Liver (tissue), 9 donors: ENCODE data around the gene CFP. TPM values are rescaled to one million over a fixed set of nuclear protein-coding genes. Genes with fewer than 3 reads are reported as not detected.

Experiments
- DNase-seq: peaks from one replicate; pipeline ENCODE4 v3.0.0-alpha.2; 2017; ENCODE audit warnings: low spot score
- H3K27ac ChIP-seq, 2 donors: one replicate each; pipeline ENCODE4 v1.7.0; 2013; ENCODE audit warnings: inconsistent platforms in 2 of 2, low read length in 2 of 2, control low read depth in 1 of 2, low read depth in 1 of 2, mild to moderate bottlenecking in 1 of 2
- H3K27me3 ChIP-seq, 4 donors: one replicate each; pipeline versions ENCODE4 v1.6.1 to v1.7.0; 2013; ENCODE audit warnings: low read length in 3 of 4, inconsistent platforms in 1 of 4, mild to moderate bottlenecking in 1 of 4, moderate library complexity in 1 of 4; ENCODE audit not compliant: control insufficient read depth in 4 of 4, insufficient read depth in 4 of 4
- H3K36me3 ChIP-seq, 4 donors: one replicate each; pipeline versions ENCODE4 v1.6.1 to v1.7.0; 2013; ENCODE audit warnings: low read length in 3 of 4, mild to moderate bottlenecking in 3 of 4, low read depth in 1 of 4, moderate library complexity in 1 of 4; ENCODE audit not compliant: control insufficient read depth in 4 of 4, insufficient read depth in 3 of 4
- H3K4me1 ChIP-seq, 4 donors: one replicate each; pipeline versions ENCODE4 v1.6.1 to v1.7.0; 2013; ENCODE audit warnings: low read length in 3 of 4, mild to moderate bottlenecking in 3 of 4, moderate library complexity in 1 of 4; ENCODE audit not compliant: control insufficient read depth in 4 of 4, insufficient read depth in 4 of 4
- H3K4me3 ChIP-seq, 3 donors: one replicate each; pipeline versions ENCODE4 v1.6.1 to v1.7.0; 2013; ENCODE audit warnings: low read length in 3 of 3, control low read depth in 1 of 3, low read depth in 1 of 3, mild to moderate bottlenecking in 1 of 3
- H3K9ac ChIP-seq, 2 donors: one replicate each; pipeline ENCODE4 v1.7.0; 2013; ENCODE audit warnings: low read length in 2 of 2, mild to moderate bottlenecking in 2 of 2, moderate library complexity in 2 of 2, control low read depth in 1 of 2, low read depth in 1 of 2
- H3K9me3 ChIP-seq, 4 donors: one replicate each; pipeline versions ENCODE4 v1.6.1 to v1.7.0; 2013; ENCODE audit warnings: low read length in 3 of 4; ENCODE audit not compliant: control insufficient read depth in 4 of 4
- EGR1 ChIP-seq, 2 donors: IDR thresholded peaks; 2 replicates each; pipeline ENCODE4 v1.6.1; 2016 to 2018; ENCODE audit warnings: antibody characterized with exemption in 2 of 2, low read depth in 2 of 2
- FOXA1 ChIP-seq: IDR thresholded peaks from 2 replicates; pipeline ENCODE4 v1.6.1; 2016; ENCODE audit warnings: antibody characterized with exemption
- FOXA2 ChIP-seq: IDR thresholded peaks from 2 replicates; pipeline ENCODE4 v1.6.1; 2016; ENCODE audit warnings: antibody characterized with exemption
- GABPA ChIP-seq, 2 donors: IDR thresholded peaks in 1 of 2; conservative IDR thresholded peaks in 1 of 2; 2 replicates each; pipeline ENCODE4 v1.6.1; 2016; ENCODE audit warnings: antibody characterized with exemption in 2 of 2, mild to moderate bottlenecking in 1 of 2, moderate library complexity in 1 of 2
- HNF4A ChIP-seq, 2 donors: conservative IDR thresholded peaks; 2 replicates each; pipeline ENCODE4 v1.6.1; 2016; ENCODE audit warnings: antibody characterized with exemption in 2 of 2, mild to moderate bottlenecking in 2 of 2
- HNF4G ChIP-seq: IDR thresholded peaks from 2 replicates; pipeline ENCODE4 v1.6.1; 2016; ENCODE audit warnings: antibody characterized with exemption
- JUND ChIP-seq, 2 donors: IDR thresholded peaks; 2 replicates each; pipeline ENCODE4 v1.6.1; 2016; ENCODE audit warnings: antibody characterized with exemption in 2 of 2
- MAX ChIP-seq: IDR thresholded peaks from 2 replicates; pipeline ENCODE4 v1.6.1; 2016; ENCODE audit warnings: antibody characterized with exemption
- NR2F2 ChIP-seq: IDR thresholded peaks from 2 replicates; pipeline ENCODE4 v1.6.1; 2016; ENCODE audit warnings: antibody characterized with exemption
- RAD21 ChIP-seq, 2 donors: IDR thresholded peaks; 2 replicates each; pipeline ENCODE4 v1.6.1; 2016; ENCODE audit warnings: antibody characterized with exemption in 2 of 2, mild to moderate bottlenecking in 2 of 2
- REST ChIP-seq: IDR thresholded peaks from 2 replicates; pipeline ENCODE4 v1.6.1; 2016; ENCODE audit warnings: antibody characterized with exemption, mild to moderate bottlenecking
- RXRA ChIP-seq, 2 donors: IDR thresholded peaks; 2 replicates each; pipeline ENCODE4 v1.6.1; 2017 to 2018; ENCODE audit warnings: antibody characterized with exemption in 2 of 2, mild to moderate bottlenecking in 1 of 2
- SP1 ChIP-seq: IDR thresholded peaks from 2 replicates; pipeline ENCODE4 v1.6.1; 2018; ENCODE audit warnings: antibody characterized with exemption, mild to moderate bottlenecking
- TAF1 ChIP-seq: conservative IDR thresholded peaks from 2 replicates; pipeline ENCODE4 v1.6.1; 2016; ENCODE audit warnings: antibody characterized with exemption, mild to moderate bottlenecking
- YY1 ChIP-seq: IDR thresholded peaks from 2 replicates; pipeline ENCODE4 v1.6.1; 2016; ENCODE audit warnings: antibody characterized with exemption, mild to moderate bottlenecking
- WGBS: extraction: QIAGEN DNeasy Blood & Tissue Kit; methylation state at CpG from one replicate; pipeline ENCODE4 v1.1.7; 2013; 5-methylcytosine and 5-hydroxymethylcytosine counted together
- polyA plus RNA-seq, 2 donors: library from polyadenylated mRNA; stranded (reverse) in 1 of 2; unstranded in 1 of 2; fragments of 200-250 nt in 1 of 2; fragments of >200 nt in 1 of 2; fragmentation: Nextera tagmentation in 1 of 2; extraction: Ambion mirVana in 1 of 2; gene quantifications; one replicate each; pipeline versions ENCODE4 v1.2.1 to v1.2.3, GENCODE V29; 2013 to 2015
- total RNA-seq, 2 donors: library from RNA; depleted of rRNA; stranded (reverse); fragments of >200 nt; gene quantifications; one replicate each; pipeline ENCODE4 v1.2.3, GENCODE V29; 2014
- TF ChIP-seq, protein P1 (sequence below): IDR thresholded peaks from 2 replicates; pipeline ENCODE4 v1.6.1; 2016; ENCODE audit warnings: antibody characterized with exemption
- TF ChIP-seq, protein P2 (sequence below): IDR thresholded peaks from 2 replicates; pipeline ENCODE4 v1.6.1; 2016; ENCODE audit warnings: antibody characterized with exemption
- TF ChIP-seq, protein P3 (sequence below): fragments of 150-350 bp; IDR thresholded peaks from 2 replicates; pipeline ENCODE4 v1.5.1; 2017; ENCODE audit warnings: improper control_type of control experiment, low read depth, low read length; ENCODE audit not compliant: missing input control
- donor health status: healthy.
- donor health status: healthy.
- donor health status: healthy.
- donor health status: healthy.
- donor health status: healthy.

The CFP gene
- total and polyA plus RNA-seq, 4 donors, result 10.0 to 26.0 (median 16.6) TPM

DNA sequence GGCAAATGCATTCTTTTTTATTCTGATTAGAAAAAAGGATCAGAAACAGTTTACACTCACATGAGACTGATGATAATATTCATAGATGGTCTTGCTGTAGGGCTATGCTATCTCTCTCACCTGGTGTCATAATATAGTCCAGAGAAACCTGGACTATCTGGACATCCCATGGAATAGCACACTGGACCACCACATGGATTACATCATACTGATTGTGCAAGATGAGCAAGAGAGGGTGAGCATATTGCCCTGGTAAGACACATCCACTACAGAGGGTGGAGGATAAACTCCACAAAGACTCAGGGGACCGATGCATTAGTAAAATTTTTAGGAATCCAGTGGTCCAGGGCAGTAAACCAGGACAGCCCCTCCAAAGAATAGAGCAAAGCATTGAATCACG lies 18.2 kb downstream of the CFP start:
- no peaks in the 10 kb centered on the region for H3K36me3 ChIP-seq
- no peak for DNase-seq
- no peak overlapping the region for H3K4me3 ChIP-seq
- H3K27ac ChIP-seq, result no peak overlapping the region
- no peaks in the 10 kb centered on the region for H3K27me3 ChIP-seq
- H3K4me1 ChIP-seq, result no peaks in the 10 kb centered on the region
- 93% methylated on average over 2 of the region's 2 CpGs for WGBS
- TF ChIP-seq HNF4A (conservative IDR thresholded peaks at IDR 0.05), result no peak
- no peak for TF ChIP-seq MAX
- TF ChIP-seq REST, result no peak
- no peak for TF ChIP-seq EGR1 (IDR thresholded peaks at IDR 0.05; ENCODE audit: low read depth in 2 of 2)
- no peak for TF ChIP-seq YY1
- no peak for TF ChIP-seq RAD21 (IDR thresholded peaks at IDR 0.05)
- TF ChIP-seq, protein P1, sequence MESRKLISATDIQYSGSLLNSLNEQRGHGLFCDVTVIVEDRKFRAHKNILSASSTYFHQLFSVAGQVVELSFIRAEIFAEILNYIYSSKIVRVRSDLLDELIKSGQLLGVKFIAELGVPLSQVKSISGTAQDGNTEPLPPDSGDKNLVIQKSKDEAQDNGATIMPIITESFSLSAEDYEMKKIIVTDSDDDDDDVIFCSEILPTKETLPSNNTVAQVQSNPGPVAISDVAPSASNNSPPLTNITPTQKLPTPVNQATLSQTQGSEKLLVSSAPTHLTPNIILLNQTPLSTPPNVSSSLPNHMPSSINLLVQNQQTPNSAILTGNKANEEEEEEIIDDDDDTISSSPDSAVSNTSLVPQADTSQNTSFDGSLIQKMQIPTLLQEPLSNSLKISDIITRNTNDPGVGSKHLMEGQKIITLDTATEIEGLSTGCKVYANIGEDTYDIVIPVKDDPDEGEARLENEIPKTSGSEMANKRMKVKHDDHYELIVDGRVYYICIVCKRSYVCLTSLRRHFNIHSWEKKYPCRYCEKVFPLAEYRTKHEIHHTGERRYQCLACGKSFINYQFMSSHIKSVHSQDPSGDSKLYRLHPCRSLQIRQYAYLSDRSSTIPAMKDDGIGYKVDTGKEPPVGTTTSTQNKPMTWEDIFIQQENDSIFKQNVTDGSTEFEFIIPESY, result no peak
- no peak for TF ChIP-seq NR2F2
- no peak for TF ChIP-seq GABPA (IDR thresholded peaks at IDR 0.05 in 1 of 2, conservative IDR thresholded peaks at IDR 0.05 in 1 of 2)
- TF ChIP-seq HNF4G, result no peak
- TF ChIP-seq SP1, result no peak
- TF ChIP-seq TAF1, result no peak
- TF ChIP-seq, protein P2, sequence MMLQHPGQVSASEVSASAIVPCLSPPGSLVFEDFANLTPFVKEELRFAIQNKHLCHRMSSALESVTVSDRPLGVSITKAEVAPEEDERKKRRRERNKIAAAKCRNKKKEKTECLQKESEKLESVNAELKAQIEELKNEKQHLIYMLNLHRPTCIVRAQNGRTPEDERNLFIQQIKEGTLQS, result no peak
- TF ChIP-seq, protein P3, sequence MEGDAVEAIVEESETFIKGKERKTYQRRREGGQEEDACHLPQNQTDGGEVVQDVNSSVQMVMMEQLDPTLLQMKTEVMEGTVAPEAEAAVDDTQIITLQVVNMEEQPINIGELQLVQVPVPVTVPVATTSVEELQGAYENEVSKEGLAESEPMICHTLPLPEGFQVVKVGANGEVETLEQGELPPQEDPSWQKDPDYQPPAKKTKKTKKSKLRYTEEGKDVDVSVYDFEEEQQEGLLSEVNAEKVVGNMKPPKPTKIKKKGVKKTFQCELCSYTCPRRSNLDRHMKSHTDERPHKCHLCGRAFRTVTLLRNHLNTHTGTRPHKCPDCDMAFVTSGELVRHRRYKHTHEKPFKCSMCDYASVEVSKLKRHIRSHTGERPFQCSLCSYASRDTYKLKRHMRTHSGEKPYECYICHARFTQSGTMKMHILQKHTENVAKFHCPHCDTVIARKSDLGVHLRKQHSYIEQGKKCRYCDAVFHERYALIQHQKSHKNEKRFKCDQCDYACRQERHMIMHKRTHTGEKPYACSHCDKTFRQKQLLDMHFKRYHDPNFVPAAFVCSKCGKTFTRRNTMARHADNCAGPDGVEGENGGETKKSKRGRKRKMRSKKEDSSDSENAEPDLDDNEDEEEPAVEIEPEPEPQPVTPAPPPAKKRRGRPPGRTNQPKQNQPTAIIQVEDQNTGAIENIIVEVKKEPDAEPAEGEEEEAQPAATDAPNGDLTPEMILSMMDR, result no peak
- TF ChIP-seq FOXA2, result no peak
- TF ChIP-seq JUND (IDR thresholded peaks at IDR 0.05), result no peak
- TF ChIP-seq RXRA (IDR thresholded peaks at IDR 0.05), result no peak
- TF ChIP-seq FOXA1, result no peak
- H3K9me3 ChIP-seq, result no peaks in the 10 kb centered on the region
- H3K9ac ChIP-seq, result no peak overlapping the region
